ENCODE measurements around the gene IL22RA1. TPM values are rescaled to one million over a fixed set of nuclear protein-coding genes. Genes with fewer than 3 reads are reported as not detected.

Gene IL22RA1
- total and polyA plus RNA-seq, 2 experiments from 2014 or later, result 0.21 TPM; not detected in 1

DNA sequence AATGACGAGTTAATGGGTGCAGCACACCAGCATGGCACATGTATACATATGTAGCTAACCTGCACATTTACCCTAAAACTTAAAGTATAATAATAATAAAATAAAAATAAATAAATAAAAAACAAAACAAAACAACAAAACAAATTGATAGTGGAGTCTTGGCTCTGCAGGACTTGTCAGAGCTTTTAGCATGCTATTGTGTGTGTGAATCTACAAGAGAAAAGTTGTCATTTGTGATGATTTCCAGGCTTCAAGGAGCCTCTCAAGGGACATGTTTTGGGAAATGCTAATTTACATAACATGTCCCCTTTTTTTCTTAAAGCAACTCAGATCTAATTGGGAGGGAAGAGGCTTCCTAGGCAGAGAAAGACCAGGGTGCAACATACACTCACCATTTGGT lies 9.1 kb downstream of the IL22RA1 start:
- H3K9ac ChIP-seq, result no peak overlapping the region
- in situ Hi-C loops (cut with MboI), result no loop called here
- no peaks in the 10 kb centered on the region for H4K20me1 ChIP-seq (ENCODE audit: insufficient read depth)
- no peak overlapping the region for H3K4me2 ChIP-seq (ENCODE audit: unreplicated experiment)
- no peak overlapping the region for H3K27ac ChIP-seq
- no peak overlapping the region for H2AFZ ChIP-seq
- no peaks in the 10 kb centered on the region for H3K27me3 ChIP-seq (replicated peaks; ENCODE audit: insufficient read depth)
- H3F3A ChIP-seq (ENCODE audit: insufficient read depth), result no peaks in the 10 kb centered on the region; the same call in 1 of the 2 replicates
- no peaks in the 10 kb centered on the region for H3K79me2 ChIP-seq (ENCODE audit: insufficient read depth)
- no peak for DNase-seq
- no peaks in the 10 kb centered on the region for H3K4me1 ChIP-seq (ENCODE audit: insufficient read depth)
- no peaks in the 10 kb centered on the region for H3K9me2 ChIP-seq (ENCODE audit: insufficient read depth)
- H3K36me3 ChIP-seq (ENCODE audit: low read depth), result no peaks in the 10 kb centered on the region
- 88 to 90% methylated on average over 1 of the region's 1 CpG for WGBS, 2 experiments (ENCODE audit: low coverage in 1 of 2, low lambda C conversion rate in 2 of 2, missing lambda C conversion rate in 2 of 2)
- TF ChIP-seq EZH2phosphoT487 (IDR thresholded peaks at IDR 0.05; ENCODE audit: insufficient read depth, low read depth) (no peak), EZH2 (IDR thresholded peaks at IDR 0.05; ENCODE audit: insufficient read depth, poor library complexity, severe bottlenecking) (no peak)
- H3K4me3 ChIP-seq, result no peak overlapping the region
- H3K9me3 ChIP-seq (ENCODE audit: low read depth), result no peaks in the 10 kb centered on the region

DNA sequence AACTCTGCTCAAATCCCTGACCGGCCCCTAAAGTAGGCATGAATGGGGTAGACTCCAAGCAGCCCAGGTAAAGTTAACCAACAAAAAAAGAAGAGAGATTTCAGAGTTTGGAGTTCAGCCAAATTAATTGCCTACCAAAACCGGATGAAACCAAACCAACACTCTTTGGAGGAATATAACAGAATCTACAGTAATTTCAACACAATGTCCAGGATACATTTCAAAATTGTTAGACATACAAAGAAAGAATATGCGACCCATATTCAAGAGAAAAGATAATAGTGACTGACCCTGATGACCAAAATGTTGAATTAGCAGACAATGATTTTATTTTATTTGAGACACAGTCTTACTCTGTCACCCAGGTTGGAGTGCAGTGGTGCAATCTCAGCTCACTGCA lies 12.6 kb downstream of the IL22RA1 start:
- H3K9me3 ChIP-seq (ENCODE audit: low read depth), result no peaks in the 10 kb centered on the region
- no peaks in the 10 kb centered on the region for H4K20me1 ChIP-seq (ENCODE audit: insufficient read depth)
- H3K9me2 ChIP-seq (ENCODE audit: insufficient read depth), result no peaks in the 10 kb centered on the region
- no peak overlapping the region for H3K4me2 ChIP-seq (ENCODE audit: unreplicated experiment)
- H3K27me3 ChIP-seq (replicated peaks; ENCODE audit: insufficient read depth), result no peaks in the 10 kb centered on the region
- H3K27ac ChIP-seq, result no peak overlapping the region
- no peaks in the 10 kb centered on the region for H3K36me3 ChIP-seq (ENCODE audit: low read depth)
- H3K4me3 ChIP-seq, result no peak overlapping the region
- DNase-seq, result no peak
- H3K4me1 ChIP-seq (ENCODE audit: insufficient read depth), result no peaks in the 10 kb centered on the region
- 57 to 61% methylated on average over 3 of the region's 3 CpGs for WGBS, 2 experiments (ENCODE audit: low coverage in 1 of 2, low lambda C conversion rate in 2 of 2, missing lambda C conversion rate in 2 of 2)
- H3K79me2 ChIP-seq (ENCODE audit: insufficient read depth), result no peaks in the 10 kb centered on the region
- no peak overlapping the region for H3K9ac ChIP-seq
- no peak for TF ChIP-seq EZH2 (IDR thresholded peaks at IDR 0.05; ENCODE audit: insufficient read depth, poor library complexity, severe bottlenecking)
- TF ChIP-seq EZH2phosphoT487 (IDR thresholded peaks at IDR 0.05; ENCODE audit: insufficient read depth, low read depth), result no peak
- in situ Hi-C loops (cut with MboI), result no loop called here
- no peak overlapping the region for H2AFZ ChIP-seq
- peaks cover 5% of the 10 kb centered on the region; the same call in 1 of the 2 replicates for H3F3A ChIP-seq (ENCODE audit: insufficient read depth)

DNA sequence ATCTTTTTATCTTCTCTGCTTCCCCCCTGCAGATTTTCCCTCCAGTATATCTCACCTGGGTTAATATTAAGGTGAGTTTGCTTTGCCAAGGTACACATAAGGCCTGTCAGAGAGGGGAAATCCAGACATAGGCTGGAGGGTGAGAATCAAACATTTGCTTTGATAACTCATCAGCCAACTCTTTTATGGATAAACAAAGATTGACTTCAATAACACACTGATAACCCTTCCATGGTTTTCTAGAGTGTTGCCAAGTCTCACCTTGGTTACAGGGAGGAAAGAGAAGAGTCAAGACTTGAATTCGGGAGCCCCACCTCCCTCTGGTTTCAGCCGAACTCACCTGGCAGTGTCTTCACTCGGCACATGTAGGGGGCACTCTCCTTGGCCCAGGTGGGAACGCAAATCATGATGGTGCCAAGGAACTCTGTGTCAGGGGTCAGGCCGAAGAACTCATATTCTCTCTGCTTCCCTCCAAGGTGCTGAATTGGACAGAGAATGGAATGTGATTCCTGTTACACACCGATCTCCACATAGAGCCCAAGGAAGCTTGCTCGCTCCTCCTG lies 15.1 kb downstream of the IL22RA1 start:
- in situ Hi-C loops (cut with MboI), result no loop called here
- no peak overlapping the region for H2AFZ ChIP-seq
- H3F3A ChIP-seq (ENCODE audit: insufficient read depth), result peaks cover 5% of the 10 kb centered on the region; the same call in 1 of the 2 replicates
- H3K79me2 ChIP-seq (ENCODE audit: insufficient read depth), result no peaks in the 10 kb centered on the region
- H3K9ac ChIP-seq, result no peak overlapping the region
- H3K4me1 ChIP-seq (ENCODE audit: insufficient read depth), result no peaks in the 10 kb centered on the region
- no peaks in the 10 kb centered on the region for H3K27me3 ChIP-seq (replicated peaks; ENCODE audit: insufficient read depth)
- TF ChIP-seq EZH2 (IDR thresholded peaks at IDR 0.05; ENCODE audit: insufficient read depth, poor library complexity, severe bottlenecking) (no peak), EZH2phosphoT487 (IDR thresholded peaks at IDR 0.05; ENCODE audit: insufficient read depth, low read depth) (no peak)
- H3K4me3 ChIP-seq, result no peak overlapping the region
- no peaks in the 10 kb centered on the region for H3K36me3 ChIP-seq (ENCODE audit: low read depth)
- H3K9me3 ChIP-seq (ENCODE audit: low read depth), result no peaks in the 10 kb centered on the region
- H4K20me1 ChIP-seq (ENCODE audit: insufficient read depth), result no peaks in the 10 kb centered on the region
- no peak for DNase-seq
- no peak overlapping the region for H3K4me2 ChIP-seq (ENCODE audit: unreplicated experiment)
- WGBS, 2 experiments (ENCODE audit: low coverage in 1 of 2, low lambda C conversion rate in 2 of 2, missing lambda C conversion rate in 2 of 2), result 75 to 85% methylated on average over 7 of the region's 7 CpGs
- no peak overlapping the region for H3K27ac ChIP-seq
- H3K9me2 ChIP-seq (ENCODE audit: insufficient read depth), result no peaks in the 10 kb centered on the region

DNA sequence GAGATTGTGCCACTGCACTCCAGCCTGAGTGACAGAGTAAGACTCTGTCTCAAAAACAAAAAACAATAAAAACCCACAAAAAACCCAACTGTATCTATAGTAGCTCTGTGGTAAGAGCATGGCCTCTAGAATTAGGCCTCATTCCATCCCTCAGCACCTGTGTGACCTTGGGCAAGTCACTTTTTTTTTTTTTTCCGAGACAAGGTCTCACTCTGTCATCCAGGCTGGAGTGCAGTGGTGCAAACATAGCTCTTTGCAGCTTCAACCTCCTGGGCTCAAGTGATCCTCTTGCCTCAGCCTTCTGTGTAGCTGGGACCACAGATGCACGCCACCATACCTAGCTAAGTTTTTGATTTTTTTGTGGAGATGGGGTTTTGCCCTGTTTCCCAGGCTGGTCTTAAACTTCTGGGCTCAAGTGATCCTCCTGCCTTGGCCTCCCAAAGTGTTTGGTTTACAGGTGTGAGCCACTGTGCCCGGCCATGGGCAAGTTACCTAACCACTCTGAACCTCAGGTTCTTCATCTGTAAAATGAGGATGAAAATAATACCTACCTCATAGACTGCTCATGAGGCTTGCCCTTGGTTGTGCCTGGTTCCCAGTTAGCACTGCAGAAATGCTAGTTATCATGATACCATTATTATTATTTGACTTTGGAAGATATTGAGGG lies 15.7 kb downstream of the IL22RA1 start:
- no peak overlapping the region for H3K4me3 ChIP-seq
- no peaks in the 10 kb centered on the region for H3K36me3 ChIP-seq (ENCODE audit: low read depth)
- H3K27me3 ChIP-seq (replicated peaks; ENCODE audit: insufficient read depth), result no peaks in the 10 kb centered on the region
- TF ChIP-seq EZH2 (IDR thresholded peaks at IDR 0.05; ENCODE audit: insufficient read depth, poor library complexity, severe bottlenecking), result no peak
- TF ChIP-seq EZH2phosphoT487 (IDR thresholded peaks at IDR 0.05; ENCODE audit: insufficient read depth, low read depth), result no peak
- H4K20me1 ChIP-seq (ENCODE audit: insufficient read depth), result no peaks in the 10 kb centered on the region
- in situ Hi-C loops (cut with MboI), result no loop called here
- no peaks in the 10 kb centered on the region for H3K79me2 ChIP-seq (ENCODE audit: insufficient read depth)
- H2AFZ ChIP-seq, result no peak overlapping the region
- H3K27ac ChIP-seq, result no peak overlapping the region
- 85 to 88% methylated on average over 3 of the region's 3 CpGs for WGBS, 2 experiments (ENCODE audit: low coverage in 1 of 2, low lambda C conversion rate in 2 of 2, missing lambda C conversion rate in 2 of 2)
- no peak overlapping the region for H3K4me2 ChIP-seq (ENCODE audit: unreplicated experiment)
- H3K9me3 ChIP-seq (ENCODE audit: low read depth), result no peaks in the 10 kb centered on the region
- no peak overlapping the region for H3K9ac ChIP-seq
- H3K9me2 ChIP-seq (ENCODE audit: insufficient read depth), result no peaks in the 10 kb centered on the region
- H3F3A ChIP-seq (ENCODE audit: insufficient read depth), result peaks cover 5% of the 10 kb centered on the region; the same call in 1 of the 2 replicates
- no peak for DNase-seq
- H3K4me1 ChIP-seq (ENCODE audit: insufficient read depth), result no peaks in the 10 kb centered on the region
